Gastrocnemius medialis (tissue), 4 donors: ENCODE data around the gene PNCK. TPM values are rescaled to one million over a fixed set of nuclear protein-coding genes. Genes with fewer than 3 reads are reported as not detected.

Experiments
- ATAC-seq, 2 donors: fragments of 150-250 bp; one replicate each; pipeline ENCODE4 v1.9.1; 2016
- DNase-seq, 2 donors: peaks; one replicate each; pipeline ENCODE4 v3.0.0-alpha.2; 2019
- H3K27ac ChIP-seq, 4 donors: fragments of 200-600 bp; sonication (generic); 1 replicate in 1 of 4; 2 replicates in 3 of 4; pipeline ENCODE4 v1.5.1; 2016 to 2018; ENCODE audit warnings: mild to moderate bottlenecking in 2 of 4, moderate library complexity in 1 of 4
- H3K27me3 ChIP-seq, 3 donors: fragments of 200-600 bp; sonication (generic) in 2 of 3; 1 replicate in 1 of 3; 2 replicates in 2 of 3; pipeline versions ENCODE4 v1.5.1 to v1.6.0; 2016 to 2019; ENCODE audit warnings: mild to moderate bottlenecking in 1 of 3, moderate library complexity in 1 of 3
- H3K36me3 ChIP-seq, 2 donors: fragments of 200-600 bp; sonication (generic) in 1 of 2; one replicate each; pipeline ENCODE4 v1.5.1; 2017 to 2018
- H3K4me1 ChIP-seq, 2 donors: fragments of 200-600 bp; sonication (generic) in 1 of 2; one replicate each; pipeline ENCODE4 v1.5.1; 2016 to 2017; ENCODE audit warnings: mild to moderate bottlenecking in 2 of 2
- H3K4me3 ChIP-seq, 4 donors: fragments of 200-600 bp; sonication (generic) in 3 of 4; 1 replicate in 1 of 4; 2 replicates in 3 of 4; pipeline ENCODE4 v1.5.1; 2016 to 2019; ENCODE audit warnings: mild to moderate bottlenecking in 2 of 4
- H3K9me3 ChIP-seq, 3 donors: fragments of 200-600 bp; sonication (generic) in 2 of 3; 1 replicate in 1 of 3; 2 replicates in 2 of 3; pipeline ENCODE4 v1.5.1; 2016 to 2019
- POLR2A ChIP-seq, 2 donors: fragments of 450-650 bp; IDR thresholded peaks; one replicate each; pipeline ENCODE4 v1.6.1; 2017; ENCODE audit warnings: antibody characterized with exemption in 2 of 2, mild to moderate bottlenecking in 2 of 2, moderate library complexity in 2 of 2
- in situ Hi-C, 4 donors: fragments of 200-750 bp; cut with MboI; loops; one replicate each; pipeline versions ENCODE4 v1.15.0 to v1.8.0; 2017; ENCODE audit warnings: low sequenced_read_pairs in 4 of 4
- intact Hi-C: fragments of 100-400 bp; cut with DNase I; formaldehyde crosslinking; loops from one replicate; pipeline ENCODE4 v1.15.1; 2023; ENCODE audit warnings: low total_unique reads
- total RNA-seq, 4 donors: library from RNA; depleted of rRNA; stranded (reverse); fragments of >200 nt; gene quantifications; one replicate each; pipeline versions ENCODE4 v1.1.0 to v1.2.3, GENCODE V29; 2016
- TF ChIP-seq, protein P1 (sequence below), 5 experiments: fragments of 450-650 bp in 3 of 5; fragments of 200-600 bp in 2 of 5; sonication (generic) in 2 of 5; IDR thresholded peaks in 4 of 5; conservative IDR thresholded peaks in 1 of 5; 1 replicate in 4 of 5; 2 replicates in 1 of 5; pipeline ENCODE4 v1.5.1; 2016 to 2019; ENCODE audit warnings: antibody characterized with exemption in 5 of 5, mild to moderate bottlenecking in 3 of 5, moderate library complexity in 3 of 5

PNCK gene
- total RNA-seq, 4 donors from 2014 or later, result 0.98 to 1.6 TPM; not detected in 2

- Histone ChIP-seq H3K27me3 (peaks cover 0 to 6% (median 5%) of the 10 kb centered on the region in 3 donors), H3K4me1 (no peaks in the 10 kb centered on the region), H3K36me3 (no peaks in the 10 kb centered on the region), H3K9me3 (no peaks in the 10 kb centered on the region), H3K27ac (no peak overlapping the region), H3K4me3 (no peak overlapping the region)
- in situ Hi-C loops (no loop called here), intact Hi-C loops (no loop called here)
- no peak for DNase-seq
- ATAC-seq, result no peak
- TF ChIP-seq, protein P1, sequence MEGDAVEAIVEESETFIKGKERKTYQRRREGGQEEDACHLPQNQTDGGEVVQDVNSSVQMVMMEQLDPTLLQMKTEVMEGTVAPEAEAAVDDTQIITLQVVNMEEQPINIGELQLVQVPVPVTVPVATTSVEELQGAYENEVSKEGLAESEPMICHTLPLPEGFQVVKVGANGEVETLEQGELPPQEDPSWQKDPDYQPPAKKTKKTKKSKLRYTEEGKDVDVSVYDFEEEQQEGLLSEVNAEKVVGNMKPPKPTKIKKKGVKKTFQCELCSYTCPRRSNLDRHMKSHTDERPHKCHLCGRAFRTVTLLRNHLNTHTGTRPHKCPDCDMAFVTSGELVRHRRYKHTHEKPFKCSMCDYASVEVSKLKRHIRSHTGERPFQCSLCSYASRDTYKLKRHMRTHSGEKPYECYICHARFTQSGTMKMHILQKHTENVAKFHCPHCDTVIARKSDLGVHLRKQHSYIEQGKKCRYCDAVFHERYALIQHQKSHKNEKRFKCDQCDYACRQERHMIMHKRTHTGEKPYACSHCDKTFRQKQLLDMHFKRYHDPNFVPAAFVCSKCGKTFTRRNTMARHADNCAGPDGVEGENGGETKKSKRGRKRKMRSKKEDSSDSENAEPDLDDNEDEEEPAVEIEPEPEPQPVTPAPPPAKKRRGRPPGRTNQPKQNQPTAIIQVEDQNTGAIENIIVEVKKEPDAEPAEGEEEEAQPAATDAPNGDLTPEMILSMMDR (IDR thresholded peaks at IDR 0.05 in 4 of 5, conservative IDR thresholded peaks at IDR 0.05 in 1 of 5), result no peak
- no peak for TF ChIP-seq POLR2A (IDR thresholded peaks at IDR 0.05)
Measured at GRCh38 chrX:153620576-153620975, 53.0 kb downstream of the PNCK start.

Other genes with a start within 250 kb of the PNCK start
- under 1 TPM in 1 of 4 donors, not detected in 3; 0.18 TPM for gene TREX2, start 227.8 kb downstream of the PNCK start, total RNA-seq
- gene HAUS7, start 203.2 kb downstream of the PNCK start, total RNA-seq, result 10 to 100 TPM; 10.6 to 19.8 (median 13.2) TPM
- gene BGN, start 178.8 kb downstream of the PNCK start, total RNA-seq, result 10 to 100 TPM in 2 of 4 donors, 1 to 10 TPM in 2; 1.1 to 50.7 (median 9.8) TPM
- not detected for gene ATP2B3, start 156.2 kb downstream of the PNCK start, total RNA-seq
- gene CCNQ, start 74.7 kb downstream of the PNCK start, total RNA-seq, result 10 to 100 TPM; 48.4 to 61.5 (median 52.8) TPM
- not detected for gene DUSP9, start 26.6 kb downstream of the PNCK start, total RNA-seq
- 10 to 100 TPM; 40.1 to 78.1 (median 45.0) TPM for gene SLC6A8, start 14.1 kb upstream of the PNCK start, total RNA-seq
- gene BCAP31, start 50.6 kb upstream of the PNCK start, total RNA-seq, result 10 to 100 TPM; 41.5 to 91.9 (median 48.3) TPM
- 10 to 100 TPM; 19.9 to 54.6 (median 34.5) TPM for gene ABCD1, start 51.0 kb upstream of the PNCK start, total RNA-seq
- 1 to 10 TPM in 1 of 4 donors, under 1 TPM in 3; 0.10 to 1.1 (median 0.13) TPM for gene PLXNB3, start 90.4 kb upstream of the PNCK start, total RNA-seq
- 10 to 100 TPM; 30.3 to 39.9 (median 33.8) TPM for gene SRPK3, start 107.2 kb upstream of the PNCK start, total RNA-seq
- 10 to 100 TPM; 79.8 to 92.7 (median 86.4) TPM for gene IDH3G, start 120.6 kb upstream of the PNCK start, total RNA-seq
- 100 to 1,000 TPM in 2 of 4 donors, 10 to 100 TPM in 2; 73.9 to 111 (median 93.4) TPM for gene SSR4, start 120.9 kb upstream of the PNCK start, total RNA-seq
- 1 to 10 TPM in 2 of 4 donors, under 1 TPM in 2; 0.59 to 2.2 (median 1.4) TPM for gene PDZD4, start 156.7 kb upstream of the PNCK start, total RNA-seq
- gene L1CAM, start 212.4 kb upstream of the PNCK start, total RNA-seq, result under 1 TPM; 0.05 to 0.62 (median 0.48) TPM
- gene AVPR2, start 230.9 kb upstream of the PNCK start, total RNA-seq, result 1 to 10 TPM; 1.5 to 3.8 (median 2.0) TPM